SK-N-SH (cell line): ENCODE measurements around the gene BTG2. TPM values are rescaled to one million over a fixed set of nuclear protein-coding genes. Genes with fewer than 3 reads are reported as not detected.

ENCODE experiments used
- CTCF ChIA-PET: fragments of 300-600, 350-600 bp; formaldehyde crosslinking; extraction: SDS; loops from one replicate; lab custom pipeline; 2021; lab: Yijun Ruan, JAX
- POLR2A ChIA-PET: fragments of 350-600 bp; sonication (Branson Sonifier 250); formaldehyde crosslinking; extraction: SDS; loops from one replicate; lab custom pipeline; 2020; ENCODE audit warnings: antibody characterized with exemption, inconsistent platforms; lab: Yijun Ruan, JAX
- DNase-seq: peaks from one replicate; pipeline ENCODE4 v3.0.0; 2012
- H2AFZ ChIP-seq: fragments of 200-600 bp; sonication (generic); 2 replicates; pipeline ENCODE4 v1.8.1; 2016; ENCODE audit warnings: antibody characterized with exemption, mild to moderate bottlenecking, low read depth
- H3F3A ChIP-seq: fragments of 200-600 bp; sonication (generic); replicated peaks from 2 replicates; pipeline ENCODE3; 2016; ENCODE audit warnings: antibody characterized with exemption, mild to moderate bottlenecking; ENCODE audit not compliant: insufficient read depth
- H3K27ac ChIP-seq, 2 experiments: fragments of 200-500 bp in 1 of 2; fragments of 200-600 bp in 1 of 2; sonication (Bioruptor generic) in 1 of 2; sonication (generic), shearing (Covaris generic) in 1 of 2; 2 replicates each; pipeline versions ENCODE4 v1.5.1 to v1.6.1; 2014 to 2016; ENCODE audit warnings: low read depth in 2 of 2, inconsistent platforms in 1 of 2, low read length in 1 of 2, mild to moderate bottlenecking in 1 of 2, mixed read lengths in 1 of 2
- H3K27me3 ChIP-seq: fragments of 200-600 bp; sonication (generic), shearing (Covaris generic); 2 replicates; pipeline ENCODE4 v1.6.1; 2016; ENCODE audit warnings: mixed run types; ENCODE audit not compliant: insufficient read depth
- H3K36me3 ChIP-seq, 2 experiments: fragments of 200-500 bp in 1 of 2; fragments of 200-600 bp in 1 of 2; sonication (Bioruptor generic) in 1 of 2; sonication (generic) in 1 of 2; replicated peaks in 1 of 2; 2 replicates each; pipeline versions ENCODE3 to v1.5.1; 2014 to 2016; ENCODE audit warnings: low read length in 1 of 2, mild to moderate bottlenecking in 1 of 2; ENCODE audit not compliant: insufficient read depth in 2 of 2, control insufficient read depth in 1 of 2
- H3K4me1 ChIP-seq, 2 experiments: fragments of 200-500 bp in 1 of 2; fragments of 200-600 bp in 1 of 2; sonication (Bioruptor generic) in 1 of 2; sonication (generic), shearing (Covaris generic) in 1 of 2; 2 replicates each; pipeline versions ENCODE4 v1.5.1 to v1.6.1; 2014 to 2016; ENCODE audit warnings: low read depth in 1 of 2, low read length in 1 of 2, mixed run types in 1 of 2; ENCODE audit not compliant: insufficient read depth in 2 of 2, control insufficient read depth in 1 of 2
- H3K4me2 ChIP-seq: fragments of 200-600 bp; sonication (generic), shearing (Covaris generic); 2 replicates; pipeline ENCODE4 v1.6.1; 2017; ENCODE audit warnings: mixed run types
- H3K4me3 ChIP-seq, 2 experiments: fragments of 200-500 bp in 1 of 2; fragments of 200-600 bp in 1 of 2; sonication (Bioruptor generic) in 1 of 2; sonication (generic), shearing (Covaris generic) in 1 of 2; 2 replicates each; pipeline versions ENCODE4 v1.5.1 to v1.8.1; 2014 to 2016; ENCODE audit warnings: low read depth in 2 of 2, inconsistent platforms in 1 of 2, low read length in 1 of 2, mild to moderate bottlenecking in 1 of 2, mixed read lengths in 1 of 2, moderate library complexity in 1 of 2
- H3K79me2 ChIP-seq: fragments of 200-600 bp; sonication (generic); 2 replicates; pipeline ENCODE4 v1.8.1; 2017; ENCODE audit warnings: mild to moderate bottlenecking; ENCODE audit not compliant: insufficient read depth
- H3K9ac ChIP-seq: fragments of 200-600 bp; sonication (generic); 2 replicates; pipeline ENCODE4 v1.6.1; 2017; ENCODE audit warnings: mixed run types
- H3K9me2 ChIP-seq: fragments of 200-600 bp; sonication (generic); 2 replicates; pipeline ENCODE4 v1.6.1; 2017; ENCODE audit warnings: mixed run types
- H3K9me3 ChIP-seq: fragments of 200-600 bp; sonication (generic); 2 replicates; pipeline ENCODE4 v1.6.1; 2017; ENCODE audit warnings: mixed run types, mild to moderate bottlenecking, moderate library complexity
- H4K20me1 ChIP-seq: fragments of 200-600 bp; sonication (generic); 2 replicates; pipeline ENCODE4 v1.6.1; 2017; ENCODE audit warnings: mild to moderate bottlenecking, mixed run types; ENCODE audit not compliant: insufficient read depth
- FOXJ3 ChIP-seq: sonication (generic); formaldehyde crosslinking; IDR thresholded peaks from 2 replicates; pipeline ENCODE4 v1.5.1; 2020; ENCODE audit warnings: mild to moderate bottlenecking, missing genetic modification reagents
- GABPA ChIP-seq: IDR thresholded peaks from 2 replicates; pipeline ENCODE4 v1.4.0; 2012; ENCODE audit warnings: low read depth, mild to moderate bottlenecking
- JUND ChIP-seq: IDR thresholded peaks from 2 replicates; pipeline ENCODE4 v1.4.0; 2012
- MAX ChIP-seq: IDR thresholded peaks from 2 replicates; pipeline ENCODE4 v1.4.0; 2012; ENCODE audit warnings: low read depth
- MXI1 ChIP-seq: IDR thresholded peaks from 2 replicates; pipeline ENCODE4 v1.6.1; 2012; ENCODE audit warnings: mild to moderate bottlenecking, low read depth, low read length, improper control_type of control experiment
- NFIC ChIP-seq: IDR thresholded peaks from 2 replicates; pipeline ENCODE4 v1.4.0; 2012; ENCODE audit warnings: borderline replicate concordance
- NRF1 ChIP-seq: IDR thresholded peaks from 2 replicates; pipeline ENCODE4 v1.6.1; 2012; ENCODE audit warnings: low read depth, mild to moderate bottlenecking, low read length
- PBX3 ChIP-seq: IDR thresholded peaks from 2 replicates; pipeline ENCODE4; 2012
- POLR2AphosphoS5 ChIP-seq: IDR thresholded peaks from 2 replicates; pipeline ENCODE4 v1.6.1; 2012; ENCODE audit warnings: low read depth, low read length
- RCOR1 ChIP-seq: fragments of 150-350 bp; IDR thresholded peaks from 2 replicates; pipeline ENCODE4 v1.6.1; 2017; ENCODE audit warnings: antibody characterized with exemption, low read length
- REST ChIP-seq: IDR thresholded peaks from 2 replicates; pipeline ENCODE4 v1.6.1; 2012; ENCODE audit warnings: mild to moderate bottlenecking, low read depth, low read length, moderate library complexity
- SMC3 ChIP-seq: IDR thresholded peaks from 2 replicates; pipeline ENCODE4 v1.6.1; 2012; ENCODE audit warnings: low read depth, low read length, improper control_type of control experiment
- TCF12 ChIP-seq: IDR thresholded peaks from 2 replicates; pipeline ENCODE4 v1.4.0; 2012
- YY1 ChIP-seq: IDR thresholded peaks from 2 replicates; pipeline ENCODE4 v1.4.0; 2012; ENCODE audit warnings: low read depth, mild to moderate bottlenecking
- whole genome bisulfite sequencing: methylation state at CpG from one replicate; pipeline ENCODE4 v1.1.6; 2017; ENCODE audit warnings: low lambda C conversion rate; 5-methylcytosine and 5-hydroxymethylcytosine counted together
- polyA plus RNA-seq, 3 experiments: library from polyadenylated mRNA; depleted of rRNA; stranded (reverse); fragments of >200 nt; gene quantifications; 2 replicates each; pipeline ENCODE4 v1.2.3, GENCODE V29; 2012

The BTG2 gene
- polyA plus RNA-seq, 1 of the 3 experiments (the other 2 are of a cell fraction) = 26.2 TPM

DNA sequence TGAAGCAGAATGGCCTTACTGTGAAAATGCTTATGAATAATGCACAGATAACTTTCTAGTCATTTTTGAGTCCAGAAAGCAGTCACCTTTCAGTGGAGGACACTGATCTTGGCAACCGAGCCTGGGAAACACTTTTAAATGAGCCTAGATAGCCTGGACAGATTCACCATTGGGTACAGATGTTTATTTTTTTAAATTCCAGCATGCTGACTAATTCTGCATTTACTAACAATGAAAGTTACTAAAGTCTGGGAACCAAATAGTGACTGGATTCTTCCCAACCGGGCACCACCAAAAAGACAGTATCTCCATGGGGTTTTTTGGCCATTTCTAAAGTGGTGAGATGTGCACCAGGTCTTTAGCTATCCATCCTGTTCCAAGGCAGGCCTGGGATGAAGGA, 48.9 kb downstream of the BTG2 start:
- H3K27ac ChIP-seq = no peak overlapping the region
- CTCF ChIA-PET = interaction anchor here (1.3 to 27.9 kb wide), 4 partner anchors 13 to 86 kb away, joined by 4 to 817 read pairs (median 78); no protein-coding TSS in a partner anchor
- POLR2A ChIA-PET = no interaction called here

GRCh38 chr1:203359010-203359571, 53.8 kb downstream of the BTG2 start:
- Histone ChIP-seq H3K9me3 (no peaks in the 10 kb centered on the region), H3K4me1 (peaks cover 0 to 34% of the 10 kb centered on the region in 2 experiments; a peak in 2 of 4 replicates), H3K27ac (no peak overlapping the region), H3K4me3 (no peak overlapping the region), H3K79me2 (no peaks in the 10 kb centered on the region), H3K9ac (no peak overlapping the region), H3K4me2 (no peak overlapping the region), H3K36me3 (no peaks in the 10 kb centered on the region), H3K9me2 (no peaks in the 10 kb centered on the region), H4K20me1 (no peaks in the 10 kb centered on the region), H3F3A (no peaks in the 10 kb centered on the region), H2AFZ (no peak overlapping the region), H3K27me3 (peaks cover 44% of the 10 kb centered on the region; the same call in 1 of the 2 replicates)
- POLR2A ChIA-PET = no interaction called here
- no peak for DNase-seq
- CTCF ChIA-PET = interaction anchor here (1.5 to 11.8 kb wide), 6 partner anchors 19 to 343 kb away, joined by 5 to 157 read pairs (median 9); no protein-coding TSS in a partner anchor
- TF ChIP-seq POLR2AphosphoS5 (no peak), JUND (no peak), MXI1 (no peak), REST (no peak), PBX3 (no peak), TCF12 (no peak), RCOR1 (no peak), GABPA (no peak), MAX (no peak), YY1 (no peak), FOXJ3 (CRISPR knock-in tag) (no peak), NFIC (no peak), NRF1 (no peak)

More for the DNA sequence above, 48.9 kb downstream of the BTG2 start:
- H3K79me2 ChIP-seq = no peaks in the 10 kb centered on the region
- no peaks in the 10 kb centered on the region for H3K4me1 ChIP-seq
- no peaks in the 10 kb centered on the region for H3K36me3 ChIP-seq
- no peak overlapping the region for H2AFZ ChIP-seq
- H3K9me3 ChIP-seq = no peaks in the 10 kb centered on the region
- H3K4me2 ChIP-seq = no peak overlapping the region
- H3F3A ChIP-seq = no peaks in the 10 kb centered on the region
- TF ChIP-seq REST (no peak), POLR2AphosphoS5 (no peak), YY1 (no peak), NRF1 (no peak), SMC3 (no peak), NFIC (no peak)
- H3K27me3 ChIP-seq = peaks cover 60% of the 10 kb centered on the region; the same call in 1 of the 2 replicates
- H3K9me2 ChIP-seq = no peaks in the 10 kb centered on the region
- 31% methylated on average over 2 of the region's 2 CpGs for WGBS
- no peak overlapping the region for H3K9ac ChIP-seq
- H4K20me1 ChIP-seq = no peaks in the 10 kb centered on the region
- no peak for DNase-seq
- no peak overlapping the region for H3K4me3 ChIP-seq
